Lower leg skin (tissue), 3 donors: Measurements from ENCODE around the gene CST3.

ENCODE experiments used
- POLR2A ChIP-seq, 2 donors: fragments of 450-650 bp; IDR thresholded peaks; one replicate each; pipeline ENCODE4 v1.6.1; 2016 to 2017; ENCODE audit warnings: antibody characterized with exemption in 2 of 2, mild to moderate bottlenecking in 1 of 2, moderate library complexity in 1 of 2
- TF ChIP-seq, protein P1 (sequence below), 3 donors: fragments of 450-650 bp; IDR thresholded peaks; one replicate each; pipeline ENCODE4 v1.5.1; 2016; ENCODE audit warnings: antibody characterized with exemption in 3 of 3, mild to moderate bottlenecking in 3 of 3, moderate library complexity in 2 of 3

DNA sequence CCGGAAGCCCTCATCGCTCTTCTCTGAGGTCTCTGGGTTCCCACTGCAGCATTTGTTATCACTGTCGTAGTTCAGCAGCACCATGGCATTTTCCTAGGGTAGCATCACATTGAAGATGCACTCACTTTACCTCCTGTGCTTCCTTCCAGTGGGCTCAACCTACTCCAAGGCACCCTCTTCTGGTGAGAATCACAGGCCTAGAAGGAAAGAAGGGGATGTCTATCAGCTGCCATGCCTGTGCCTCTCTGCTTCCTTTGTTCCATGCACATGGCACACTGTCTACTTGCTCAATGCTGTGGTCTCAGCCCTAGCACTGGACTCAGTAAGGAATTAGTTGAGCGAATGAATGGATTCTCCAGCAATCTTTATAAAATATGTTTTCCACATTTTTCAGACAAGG is 28.4 kb upstream of the CST3 start:
- TF ChIP-seq POLR2A (IDR thresholded peaks at IDR 0.05) = no peak
- TF ChIP-seq, protein P1, sequence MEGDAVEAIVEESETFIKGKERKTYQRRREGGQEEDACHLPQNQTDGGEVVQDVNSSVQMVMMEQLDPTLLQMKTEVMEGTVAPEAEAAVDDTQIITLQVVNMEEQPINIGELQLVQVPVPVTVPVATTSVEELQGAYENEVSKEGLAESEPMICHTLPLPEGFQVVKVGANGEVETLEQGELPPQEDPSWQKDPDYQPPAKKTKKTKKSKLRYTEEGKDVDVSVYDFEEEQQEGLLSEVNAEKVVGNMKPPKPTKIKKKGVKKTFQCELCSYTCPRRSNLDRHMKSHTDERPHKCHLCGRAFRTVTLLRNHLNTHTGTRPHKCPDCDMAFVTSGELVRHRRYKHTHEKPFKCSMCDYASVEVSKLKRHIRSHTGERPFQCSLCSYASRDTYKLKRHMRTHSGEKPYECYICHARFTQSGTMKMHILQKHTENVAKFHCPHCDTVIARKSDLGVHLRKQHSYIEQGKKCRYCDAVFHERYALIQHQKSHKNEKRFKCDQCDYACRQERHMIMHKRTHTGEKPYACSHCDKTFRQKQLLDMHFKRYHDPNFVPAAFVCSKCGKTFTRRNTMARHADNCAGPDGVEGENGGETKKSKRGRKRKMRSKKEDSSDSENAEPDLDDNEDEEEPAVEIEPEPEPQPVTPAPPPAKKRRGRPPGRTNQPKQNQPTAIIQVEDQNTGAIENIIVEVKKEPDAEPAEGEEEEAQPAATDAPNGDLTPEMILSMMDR (IDR thresholded peaks at IDR 0.05) = no peak
